ENCODE results near the gene CD247.

The CD247 gene

DNA sequence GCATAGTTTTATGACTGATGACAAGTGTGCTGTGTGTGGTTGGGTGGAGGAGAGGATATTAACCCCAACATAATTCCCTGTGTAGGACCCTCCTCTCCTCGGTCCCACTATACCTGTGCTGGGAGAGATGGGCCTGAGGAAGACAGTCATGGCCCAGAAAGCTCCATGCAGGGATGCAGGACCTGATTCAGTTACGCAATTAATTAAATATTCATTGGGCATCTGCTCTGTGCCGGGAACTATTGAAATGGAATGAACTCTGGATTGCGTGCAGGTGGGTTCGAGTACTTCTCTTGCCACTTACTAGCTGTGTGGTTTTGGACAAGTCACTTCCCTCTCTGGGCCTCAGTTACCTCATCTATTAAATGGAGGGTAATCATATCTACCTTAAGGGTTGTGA lies 74.6 kb downstream of the CD247 start:
- H3K79me2 ChIP-seq (ENCODE audit: insufficient read depth, low read length) = peaks cover 49% of the 10 kb centered on the region
- DNase-seq (peak; percentile 0), ATAC-seq (ENCODE audit: insufficient read depth, low read depth) (no peak)
- H3K27ac ChIP-seq (ENCODE audit: low read length) = no peak overlapping the region; the same call in 1 of the 2 replicates
- no peak overlapping the region for H3K4me3 ChIP-seq (ENCODE audit: low read depth in 1 of 2, low read length in 2 of 2)
- H4K20me1 ChIP-seq (ENCODE audit: insufficient read depth, low read length) = peaks cover 33% of the 10 kb centered on the region
- H2AFZ ChIP-seq (ENCODE audit: low read depth, low read length) = no peak overlapping the region
- no peak overlapping the region for H3K4me2 ChIP-seq (ENCODE audit: insufficient read depth, low read length)
- H3K36me3 ChIP-seq (ENCODE audit: insufficient read depth, low read length) = peaks cover 74% of the 10 kb centered on the region
- H3K9ac ChIP-seq (ENCODE audit: low read depth, low read length) = no peak overlapping the region
- TF ChIP-seq EZH2 (IDR thresholded peaks at IDR 0.05; ENCODE audit: borderline replicate concordance, low read depth, low read length, severe bottlenecking) (no peak), CTCF (IDR thresholded peaks at IDR 0.05; ENCODE audit: borderline replicate concordance, extremely low read depth, low read length, poor library complexity, severe bottlenecking) (no peak)
- no peaks in the 10 kb centered on the region for H3K27me3 ChIP-seq (ENCODE audit: insufficient read depth, low read length, poor library complexity)
- H3K4me1 ChIP-seq (ENCODE audit: insufficient read depth, low read length) = peaks cover 18% of the 10 kb centered on the region
- H3K9me3 ChIP-seq (ENCODE audit: insufficient read depth, low read length, severe bottlenecking) = no peaks in the 10 kb centered on the region

DNA sequence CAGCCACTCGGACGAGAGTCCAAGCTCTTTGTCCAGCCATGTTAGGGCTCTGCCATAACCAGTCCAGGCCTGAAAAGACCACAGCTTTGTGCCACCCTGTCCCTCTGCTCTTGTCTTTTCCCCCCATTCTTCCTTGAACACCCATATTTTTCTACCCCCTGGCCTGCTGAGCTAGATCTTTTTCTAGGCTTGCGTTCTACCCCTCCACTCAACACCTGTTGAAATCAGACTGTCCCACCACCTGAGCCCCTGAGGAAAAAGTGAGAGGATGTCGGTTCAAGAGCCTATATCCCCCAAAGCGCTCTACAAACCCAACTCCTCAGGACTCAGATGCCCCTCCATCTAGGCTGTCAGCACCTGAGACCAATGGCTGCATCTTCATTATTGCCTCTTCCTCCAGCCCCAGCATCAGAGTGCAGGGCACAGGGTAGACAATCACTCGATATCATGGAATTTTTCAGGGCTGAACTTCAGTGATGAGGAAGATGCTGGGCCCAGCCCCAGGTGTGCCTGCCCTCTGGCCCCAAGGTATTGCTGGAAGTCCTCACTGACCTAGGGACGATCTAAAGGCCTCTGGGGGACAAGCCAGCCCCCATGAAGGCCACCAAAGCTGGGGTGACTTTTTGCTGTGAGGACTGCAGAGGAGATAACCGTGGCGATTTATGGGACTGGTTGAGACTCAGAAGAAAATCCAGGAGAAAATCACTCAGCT lies 75.3 kb downstream of the CD247 start:
- no peak overlapping the region for H2AFZ ChIP-seq (ENCODE audit: low read depth, low read length)
- H3K27me3 ChIP-seq (ENCODE audit: insufficient read depth, low read length, poor library complexity) = no peaks in the 10 kb centered on the region
- peaks cover 81% of the 10 kb centered on the region for H3K36me3 ChIP-seq (ENCODE audit: insufficient read depth, low read length)
- H3K4me2 ChIP-seq (ENCODE audit: insufficient read depth, low read length) = no peak overlapping the region
- no peak overlapping the region for H3K4me3 ChIP-seq (ENCODE audit: low read depth in 1 of 2, low read length in 2 of 2)
- ATAC-seq (ENCODE audit: insufficient read depth, low read depth) (no peak), DNase-seq (peak; percentile 2)
- no peaks in the 10 kb centered on the region for H3K9me3 ChIP-seq (ENCODE audit: insufficient read depth, low read length, severe bottlenecking)
- TF ChIP-seq CTCF (IDR thresholded peaks at IDR 0.05; ENCODE audit: borderline replicate concordance, extremely low read depth, low read length, poor library complexity, severe bottlenecking) = no peak
- no peak for TF ChIP-seq EZH2 (IDR thresholded peaks at IDR 0.05; ENCODE audit: borderline replicate concordance, low read depth, low read length, severe bottlenecking)
- H3K9ac ChIP-seq (ENCODE audit: low read depth, low read length) = no peak overlapping the region
- peaks cover 43% of the 10 kb centered on the region for H3K79me2 ChIP-seq (ENCODE audit: insufficient read depth, low read length)
- peaks cover 33% of the 10 kb centered on the region for H4K20me1 ChIP-seq (ENCODE audit: insufficient read depth, low read length)
- 0 out of 2 replicates have a peak overlapping the region, but pooled peaks have one; percentile 15 for H3K27ac ChIP-seq (ENCODE audit: low read length)
- H3K4me1 ChIP-seq (ENCODE audit: insufficient read depth, low read length) = peaks cover 10% of the 10 kb centered on the region

GRCh38 chr1:167442142-167442848 lies 76.0 kb downstream of the CD247 start:
- no peaks in the 10 kb centered on the region for H3K9me3 ChIP-seq (ENCODE audit: insufficient read depth, low read length, severe bottlenecking)
- H3K9ac ChIP-seq (ENCODE audit: low read depth, low read length) = no peak overlapping the region
- no peak overlapping the region for H3K4me3 ChIP-seq (ENCODE audit: low read depth in 1 of 2, low read length in 2 of 2)
- H2AFZ ChIP-seq (ENCODE audit: low read depth, low read length) = no peak overlapping the region
- no peak overlapping the region for H3K27ac ChIP-seq (ENCODE audit: low read length)
- H3K79me2 ChIP-seq (ENCODE audit: insufficient read depth, low read length) = peaks cover 37% of the 10 kb centered on the region
- DNase-seq (peak; percentile 81), ATAC-seq (ENCODE audit: insufficient read depth, low read depth) (peak; percentile 98)
- peaks cover 33% of the 10 kb centered on the region for H4K20me1 ChIP-seq (ENCODE audit: insufficient read depth, low read length)
- TF ChIP-seq CTCF (IDR thresholded peaks at IDR 0.05; ENCODE audit: borderline replicate concordance, extremely low read depth, low read length, poor library complexity, severe bottlenecking) (peak; percentile 89), EZH2 (IDR thresholded peaks at IDR 0.05; ENCODE audit: borderline replicate concordance, low read depth, low read length, severe bottlenecking) (no peak)
- peaks cover 86% of the 10 kb centered on the region for H3K36me3 ChIP-seq (ENCODE audit: insufficient read depth, low read length)
- peaks cover 3% of the 10 kb centered on the region for H3K4me1 ChIP-seq (ENCODE audit: insufficient read depth, low read length)
- H3K27me3 ChIP-seq (ENCODE audit: insufficient read depth, low read length, poor library complexity) = no peaks in the 10 kb centered on the region
- no peak overlapping the region for H3K4me2 ChIP-seq (ENCODE audit: insufficient read depth, low read length)
